Muscle of back (tissue), 11 donors: Measurements from ENCODE around the gene CD247. TPM values are rescaled to one million over a fixed set of nuclear protein-coding genes. Genes with fewer than 3 reads are reported as not detected.
A peak's percentile ranks its signal among the peaks of the same experiment; 100 is the strongest.

Experiments used
- DNase-seq, 3 donors: peaks; one replicate each; pipeline versions ENCODE4 v3.0.0 to v3.0.0-alpha.2; 2013
- polyA plus RNA-seq, 10 donors: library from polyadenylated mRNA; unstranded; fragments of 120-200 nt; gene quantifications; one replicate each; pipeline ENCODE4 v1.2.1, GENCODE V29; 2013; ENCODE audit not compliant: insufficient read length in 10 of 10

Gene CD247
- polyA plus RNA-seq, 10 donors: 0.19 to 9.7 (median 0.52) TPM

GRCh38 chr1:167463875-167464575 lies 54.3 kb downstream of the CD247 start:
- DNase-seq: no peak

GRCh38 chr1:167463080-167463479 lies 55.2 kb downstream of the CD247 start:
- no peak for DNase-seq

- DNase-seq: no peak
These were observed 56.0 kb downstream of the CD247 start for GRCh38 chr1:167462341-167462740.

- DNase-seq: no peak
These were observed 57.5 kb downstream of the CD247 start for GRCh38 chr1:167460836-167461235.

GRCh38 chr1:167457936-167458584 lies 60.3 kb downstream of the CD247 start:
- no peak for DNase-seq

GRCh38 chr1:167456926-167457325 lies 61.4 kb downstream of the CD247 start:
- no peak for DNase-seq

GRCh38 chr1:167456524-167456923 lies 61.8 kb downstream of the CD247 start:
- no peak for DNase-seq

GRCh38 chr1:167455786-167456446 lies 62.4 kb downstream of the CD247 start:
- peak; percentile 7 to 53 (median 30) for DNase-seq

- DNase-seq: peak; percentile 14 to 71 (median 33)
These were observed 63.2 kb downstream of the CD247 start for GRCh38 chr1:167454894-167455785.

GRCh38 chr1:167454304-167454893 lies 63.9 kb downstream of the CD247 start:
- DNase-seq: no peak

GRCh38 chr1:167453123-167453522 lies 65.2 kb downstream of the CD247 start:
- DNase-seq: no peak

GRCh38 chr1:167452483-167452882 lies 65.8 kb downstream of the CD247 start:
- DNase-seq: no peak

- DNase-seq: no peak
These were observed 67.5 kb downstream of the CD247 start for GRCh38 chr1:167450843-167451242.

GRCh38 chr1:167447521-167448136 lies 70.7 kb downstream of the CD247 start:
- peak in 1 of 3 donors; percentile 32 for DNase-seq

- DNase-seq: no peak
These were observed 71.4 kb downstream of the CD247 start for GRCh38 chr1:167446966-167447365.

GRCh38 chr1:167443757-167444156 lies 74.6 kb downstream of the CD247 start:
- DNase-seq: no peak

- DNase-seq: no peak
These were observed 75.3 kb downstream of the CD247 start for GRCh38 chr1:167442854-167443565.

- peak; percentile 59 to 79 (median 69) for DNase-seq
These were observed 76.0 kb downstream of the CD247 start for GRCh38 chr1:167442142-167442848.

- DNase-seq: no peak
These were observed 77.1 kb downstream of the CD247 start for GRCh38 chr1:167441222-167441621.

GRCh38 chr1:167440776-167441175 lies 77.6 kb downstream of the CD247 start:
- no peak for DNase-seq
